Stimulated activated CD8-positive, alpha-beta memory T cell treated with anti-CD3 and anti-CD28 coated beads, Interleukin-7, amount 100 ng/mL, for 4 hours (primary cell): Measurements from ENCODE around the gene OTOP2.

Source experiments
- DNase-seq, 2 donors: peaks; one replicate each; pipeline ENCODE4 v3.0.0-alpha.2; 2020; ENCODE audit warnings: low read depth in 2 of 2

The OTOP2 gene

GRCh38 chr17:74924250-74924948 is at the start of gene OTOP2:
OTOP2 (plus strand) TSS chr17:74924273; CDS start chr17:74924633, 360 bp downstream.
- no peak for DNase-seq

- DNase-seq = no peak
These were observed 49.4 kb upstream of the OTOP2 start for GRCh38 chr17:74874615-74875037.

- no peak for DNase-seq
These were observed 48.7 kb upstream of the OTOP2 start for GRCh38 chr17:74875155-74875976.

- DNase-seq = no peak
These were observed 48.0 kb upstream of the OTOP2 start for GRCh38 chr17:74875977-74876593.

DNA sequence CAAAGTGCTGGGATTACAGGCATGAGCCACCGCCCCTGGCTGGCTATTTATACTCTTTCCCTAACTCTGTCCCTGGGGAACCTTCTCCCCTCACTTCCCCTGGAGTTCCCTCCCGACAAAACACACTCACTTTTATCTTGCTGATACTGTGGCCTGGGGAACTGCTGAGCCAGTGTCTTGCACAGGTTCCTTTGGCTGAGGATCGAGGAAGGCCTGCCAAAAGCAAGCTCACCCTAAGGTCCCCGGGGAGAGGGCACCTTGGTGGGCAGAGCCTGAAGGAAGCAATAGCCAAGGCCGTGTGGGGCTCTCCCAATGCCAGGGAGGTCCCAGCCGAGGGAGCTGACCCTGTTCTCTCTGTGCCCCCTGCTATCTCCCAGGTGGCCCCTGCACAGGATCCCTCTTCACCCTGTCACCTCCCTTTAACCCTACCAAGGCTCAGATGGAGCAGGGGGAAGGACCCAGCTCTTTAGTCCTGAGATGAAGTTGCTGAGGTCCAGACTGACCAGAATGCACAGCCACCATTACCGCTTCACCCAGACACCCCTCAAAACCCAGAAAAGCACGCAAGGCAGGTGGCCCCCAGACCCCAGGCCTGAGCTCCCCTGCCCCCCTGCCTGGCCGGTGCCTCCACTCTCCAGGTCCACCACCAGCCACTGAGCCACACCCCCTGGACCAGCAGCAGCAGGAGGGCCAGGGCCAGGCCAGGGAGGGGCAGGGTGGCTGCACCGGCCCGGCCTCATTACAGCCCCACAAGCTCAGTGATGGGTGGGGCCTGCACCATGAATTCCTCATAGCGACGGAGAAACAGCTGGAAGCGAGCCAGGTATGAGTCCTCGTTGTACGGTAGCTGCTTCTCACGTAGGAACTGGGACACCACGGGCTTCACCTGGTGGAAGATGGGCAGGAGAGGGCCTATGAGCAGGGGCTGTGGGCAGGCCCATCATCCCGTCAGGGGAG is 46.2 kb upstream of the OTOP2 start:
- no peak for DNase-seq

DNA sequence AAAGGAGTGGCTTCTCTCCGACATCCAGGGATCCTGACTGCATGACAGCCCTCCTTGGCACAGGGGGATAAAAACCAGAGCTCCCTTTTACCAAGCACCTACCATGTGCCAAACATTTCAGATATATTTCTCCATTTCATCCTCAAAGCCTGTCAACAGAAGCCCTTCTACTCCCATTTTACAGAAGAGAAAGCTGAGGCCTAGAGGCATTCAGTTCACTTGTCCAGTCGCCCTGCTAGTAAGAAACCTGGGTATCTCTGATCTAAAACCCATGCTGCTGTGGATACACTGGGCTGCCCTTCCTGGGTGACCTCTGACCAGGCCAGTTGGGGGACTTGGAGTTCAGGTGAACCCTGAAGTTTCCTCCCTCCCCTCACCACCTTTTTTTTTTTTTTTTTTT is 45.4 kb upstream of the OTOP2 start:
- DNase-seq = no peak

DNA sequence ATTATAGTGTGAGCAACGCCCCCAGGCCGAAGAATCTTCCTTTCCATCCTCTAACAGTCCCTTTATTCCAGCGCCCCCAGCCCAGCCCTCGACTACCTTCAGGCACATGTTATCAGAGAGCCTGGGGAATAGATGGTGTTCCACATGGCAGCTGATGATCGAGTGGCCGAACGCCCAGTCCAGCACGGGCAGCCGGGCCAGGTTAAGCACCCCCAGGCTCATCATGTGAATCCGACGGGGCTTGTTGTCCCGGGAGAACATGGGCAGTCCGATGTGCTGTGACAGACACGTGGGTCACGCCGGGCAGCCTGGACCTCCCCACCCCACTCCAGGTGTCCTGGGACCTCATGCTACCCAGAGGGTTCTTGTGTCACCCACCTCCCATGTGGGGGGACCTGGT is 44.8 kb upstream of the OTOP2 start:
- DNase-seq = no peak

GRCh38 chr17:74881073-74881472 is 43.0 kb upstream of the OTOP2 start:
- DNase-seq = no peak

- no peak for DNase-seq
These were observed 41.4 kb upstream of the OTOP2 start for GRCh38 chr17:74882517-74883240.

DNA sequence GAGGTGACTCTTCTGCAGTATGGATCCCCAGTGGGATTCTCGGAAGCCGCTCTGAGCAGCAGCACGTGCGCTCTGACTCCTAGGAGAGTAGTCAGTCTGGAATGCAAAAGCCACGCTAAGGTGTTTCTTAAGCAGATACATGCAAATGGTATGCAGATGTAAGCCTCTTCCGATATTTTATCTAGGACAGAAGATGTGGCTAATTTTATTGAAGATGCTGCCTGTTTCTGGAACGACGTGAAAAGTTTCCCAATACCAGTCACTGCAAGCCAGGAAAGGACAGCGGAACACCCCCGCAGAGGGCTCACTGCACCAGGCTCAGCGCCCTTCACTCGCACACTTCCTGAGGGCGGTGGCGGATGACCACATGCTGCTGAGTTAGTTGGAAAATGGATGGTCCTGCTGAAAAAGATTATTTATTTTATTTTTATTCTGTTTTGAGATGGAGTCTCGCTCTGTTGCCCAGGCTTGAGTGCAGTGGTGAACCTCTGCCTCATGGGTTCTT is 40.8 kb upstream of the OTOP2 start:
- DNase-seq = no peak

DNA sequence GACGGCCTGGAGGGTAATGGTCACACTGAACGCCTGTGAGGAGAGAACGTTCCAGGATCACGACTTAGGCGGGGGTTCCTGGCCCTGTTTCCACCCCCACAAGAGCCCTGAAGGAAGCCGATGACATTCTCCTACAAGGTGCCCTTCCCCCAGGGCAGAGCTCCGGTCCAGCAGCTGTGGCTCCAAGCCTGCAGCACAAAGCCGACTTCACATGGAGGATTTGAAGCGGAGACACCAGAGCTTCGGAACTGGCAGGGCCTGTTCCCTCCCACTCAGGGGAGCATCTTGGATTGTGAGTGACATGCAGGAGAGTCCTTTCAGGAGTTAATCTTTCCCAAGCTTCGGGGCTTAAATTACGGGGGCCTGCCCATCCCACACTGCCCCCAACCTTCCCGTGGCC is 35.6 kb upstream of the OTOP2 start:
- DNase-seq = no peak

DNA sequence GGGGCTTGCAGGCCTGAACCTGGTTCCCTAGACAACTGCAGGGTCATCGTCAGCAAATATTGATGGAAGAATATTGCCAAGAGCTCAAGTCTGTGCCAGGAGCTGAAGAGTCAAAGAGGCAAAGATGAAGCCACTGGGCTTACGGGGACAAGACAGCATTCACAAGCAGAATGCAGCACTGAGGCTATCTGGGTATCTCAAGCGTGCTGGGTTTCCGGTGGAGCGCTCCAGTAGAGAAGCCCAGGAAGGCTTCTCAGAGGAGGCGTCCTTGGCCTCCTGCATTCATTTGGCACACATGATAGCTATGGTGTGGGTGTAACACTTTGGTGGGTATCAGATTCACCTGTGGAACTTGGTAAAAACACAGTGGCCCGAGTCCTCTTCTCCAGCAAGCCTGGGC is 33.5 kb upstream of the OTOP2 start:
- DNase-seq = no peak

DNA sequence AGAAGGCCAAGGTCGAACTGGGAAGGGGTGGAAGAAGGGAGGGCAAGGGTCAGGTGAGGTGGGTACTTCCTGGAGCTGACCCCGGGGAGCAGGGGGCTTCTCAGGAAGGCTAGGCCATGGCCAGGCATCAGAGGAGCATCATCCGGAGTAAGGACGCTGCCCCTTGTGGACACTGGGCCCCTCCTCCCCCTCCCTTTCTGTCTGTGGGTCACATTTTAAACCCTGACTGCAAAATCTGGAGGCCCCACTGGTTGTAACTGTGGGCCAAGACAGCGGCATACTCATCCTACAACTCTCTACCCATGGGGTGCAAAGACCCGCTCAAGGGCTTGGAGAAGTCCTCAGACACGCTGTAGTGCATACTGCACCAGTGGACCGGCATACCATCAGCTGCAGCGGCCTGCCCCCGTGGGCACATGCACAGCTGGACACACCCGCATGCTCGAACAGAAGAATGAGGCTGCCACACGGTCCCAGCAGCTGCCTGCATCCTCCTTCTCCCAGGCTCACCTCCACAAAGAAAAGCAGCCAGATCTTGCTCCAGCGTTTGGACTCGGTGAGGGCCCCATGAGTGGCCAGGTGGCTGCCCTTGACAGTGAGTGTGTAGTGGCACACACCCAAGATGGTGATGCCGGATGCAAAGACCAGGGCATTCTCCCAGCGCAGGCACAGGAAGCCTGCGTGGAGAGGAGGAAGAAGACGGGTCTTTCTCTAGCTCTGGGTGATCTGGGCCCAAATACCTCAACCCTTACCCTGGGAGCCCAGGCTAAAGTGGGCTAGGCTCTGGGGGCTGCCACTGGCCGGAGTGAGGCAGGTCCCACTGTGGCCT is 31.8 kb upstream of the OTOP2 start:
- DNase-seq = no peak

- no peak for DNase-seq
These were observed 30.8 kb upstream of the OTOP2 start, which contains the start of gene FADS6 for GRCh38 chr17:74892974-74893911. FADS6 (minus strand) TSS chr17:74893633; CDS start chr17:74893595, 38 bp downstream.

DNA sequence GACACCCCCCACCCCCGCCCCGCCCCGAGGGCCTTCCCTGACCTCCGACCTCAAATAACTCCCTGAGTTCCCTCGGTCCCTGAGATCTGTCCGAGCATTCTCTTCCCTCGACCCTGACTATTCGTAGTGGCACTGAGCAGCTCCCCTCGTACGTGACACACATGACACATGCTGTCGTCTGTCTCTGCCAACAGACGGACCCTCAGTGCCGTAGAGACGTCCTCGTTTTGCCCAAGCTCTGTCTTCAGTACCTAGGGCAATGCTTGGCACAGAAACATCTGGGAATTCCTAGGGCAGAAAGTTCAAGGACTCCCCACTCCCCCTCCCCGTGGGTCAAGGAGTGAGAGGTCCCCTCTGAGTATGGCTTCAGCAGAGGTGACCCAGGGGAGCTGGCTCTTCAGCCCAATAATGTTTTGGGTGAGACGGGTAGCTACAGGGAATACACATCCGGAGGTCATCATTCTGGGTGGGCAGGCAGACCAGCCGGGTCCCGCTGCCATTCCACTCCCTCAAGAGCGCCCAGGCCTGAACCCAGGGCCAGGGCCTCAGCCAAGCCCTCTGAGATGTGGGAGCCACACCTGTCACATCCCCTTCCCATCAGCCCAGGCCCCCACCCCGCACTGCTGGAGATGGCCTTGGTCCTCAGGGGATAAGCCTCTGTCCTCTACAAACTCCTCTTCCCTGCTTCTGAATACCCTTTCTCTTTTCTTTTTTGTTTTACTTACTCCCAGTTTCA is 30.0 kb upstream of the OTOP2 start:
- DNase-seq = no peak

GRCh38 chr17:74898376-74898946 is 25.6 kb upstream of the OTOP2 start:
- no peak for DNase-seq

DNA sequence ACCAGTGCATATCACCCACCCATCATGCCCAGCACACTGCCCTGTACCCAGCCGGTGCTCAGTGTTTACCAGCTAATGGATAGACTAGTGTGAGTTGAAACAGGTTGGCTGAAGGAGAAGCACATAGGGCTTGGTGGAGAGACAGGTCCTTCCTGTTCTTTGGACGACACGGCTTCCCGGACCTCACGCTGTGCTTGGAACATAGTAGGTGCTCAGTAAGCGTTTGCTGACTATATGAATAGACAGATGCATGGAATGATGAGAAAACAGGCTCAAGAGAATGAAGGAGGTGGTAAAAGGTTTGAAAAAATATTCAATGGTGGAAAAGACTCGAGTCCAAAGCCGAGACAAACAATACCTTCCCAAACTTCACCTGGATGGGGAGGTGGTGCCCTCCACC is 23.9 kb upstream of the OTOP2 start:
- DNase-seq = no peak
